ENCODE results near the gene BRCA2. TPM values are rescaled to one million over a fixed set of nuclear protein-coding genes. Genes with fewer than 3 reads are reported as not detected.

BRCA2 gene
- 4.4 TPM for total RNA-seq

GRCh38 chr13:32315238-32316027, at the start of gene BRCA2, which contains the start of gene ZAR1L:
Gene BRCA2 (plus strand): TSS chr13:32315508. CDS start chr13:32316461, 953 bp downstream.
Gene ZAR1L (minus strand): TSS chr13:32315363. CDS start chr13:32311925, 3,438 bp downstream.
- no peaks in the 10 kb centered on the region for H3K9me3 ChIP-seq (ENCODE audit: low read depth, low read length)
- H3K27me3 ChIP-seq (ENCODE audit: insufficient read depth, low read length), result no peaks in the 10 kb centered on the region

GRCh38 chr13:32265726-32266125, 49.6 kb upstream of the BRCA2 start:
- H3K4me3 ChIP-seq (ENCODE audit: low read length), result no peak overlapping the region
- no peaks in the 10 kb centered on the region for H3K4me1 ChIP-seq (ENCODE audit: insufficient read depth, low read length)

More at GRCh38 chr13:32315238-32316027, at the start of gene BRCA2, which contains the start of gene ZAR1L:
- H3K4me3 ChIP-seq (ENCODE audit: low read length), result peak within 1 kb of the TSS; percentile 75
- peaks cover 29% of the 10 kb centered on the region for H3K4me1 ChIP-seq (ENCODE audit: insufficient read depth, low read length)

GRCh38 chr13:32266130-32266529, 49.2 kb upstream of the BRCA2 start:
- Histone ChIP-seq H3K9me3 (ENCODE audit: low read depth, low read length) (no peaks in the 10 kb centered on the region), H3K4me3 (ENCODE audit: low read length) (no peak overlapping the region), H3K27me3 (ENCODE audit: insufficient read depth, low read length) (no peaks in the 10 kb centered on the region), H3K4me1 (ENCODE audit: insufficient read depth, low read length) (no peaks in the 10 kb centered on the region)

More at GRCh38 chr13:32265726-32266125, 49.6 kb upstream of the BRCA2 start:
- H3K27me3 ChIP-seq (ENCODE audit: insufficient read depth, low read length), result no peaks in the 10 kb centered on the region
- no peaks in the 10 kb centered on the region for H3K9me3 ChIP-seq (ENCODE audit: low read depth, low read length)

GRCh38 chr13:32267836-32268439, 47.4 kb upstream of the BRCA2 start:
- Histone ChIP-seq H3K4me3 (ENCODE audit: low read length) (no peak overlapping the region), H3K27me3 (ENCODE audit: insufficient read depth, low read length) (no peaks in the 10 kb centered on the region), H3K4me1 (ENCODE audit: insufficient read depth, low read length) (no peaks in the 10 kb centered on the region), H3K9me3 (ENCODE audit: low read depth, low read length) (no peaks in the 10 kb centered on the region)

GRCh38 chr13:32272021-32272683, 43.2 kb upstream of the BRCA2 start:
- H3K4me3 ChIP-seq (ENCODE audit: low read length), result no peak overlapping the region
- H3K4me1 ChIP-seq (ENCODE audit: insufficient read depth, low read length), result no peaks in the 10 kb centered on the region
- H3K27me3 ChIP-seq (ENCODE audit: insufficient read depth, low read length), result no peaks in the 10 kb centered on the region
- no peaks in the 10 kb centered on the region for H3K9me3 ChIP-seq (ENCODE audit: low read depth, low read length)

GRCh38 chr13:32277839-32278238, 37.5 kb upstream of the BRCA2 start:
- no peaks in the 10 kb centered on the region for H3K9me3 ChIP-seq (ENCODE audit: low read depth, low read length)
- H3K4me1 ChIP-seq (ENCODE audit: insufficient read depth, low read length), result no peaks in the 10 kb centered on the region
- H3K4me3 ChIP-seq (ENCODE audit: low read length), result no peak overlapping the region
- H3K27me3 ChIP-seq (ENCODE audit: insufficient read depth, low read length), result no peaks in the 10 kb centered on the region

GRCh38 chr13:32278426-32278825, 36.9 kb upstream of the BRCA2 start:
- H3K4me3 ChIP-seq (ENCODE audit: low read length), result no peak overlapping the region
- no peaks in the 10 kb centered on the region for H3K9me3 ChIP-seq (ENCODE audit: low read depth, low read length)
- no peaks in the 10 kb centered on the region for H3K4me1 ChIP-seq (ENCODE audit: insufficient read depth, low read length)
- H3K27me3 ChIP-seq (ENCODE audit: insufficient read depth, low read length), result no peaks in the 10 kb centered on the region

GRCh38 chr13:32281096-32281495, 34.2 kb upstream of the BRCA2 start:
- Histone ChIP-seq H3K9me3 (ENCODE audit: low read depth, low read length) (no peaks in the 10 kb centered on the region), H3K27me3 (ENCODE audit: insufficient read depth, low read length) (no peaks in the 10 kb centered on the region), H3K4me3 (ENCODE audit: low read length) (no peak overlapping the region), H3K4me1 (ENCODE audit: insufficient read depth, low read length) (no peaks in the 10 kb centered on the region)

GRCh38 chr13:32282096-32282711, 33.1 kb upstream of the BRCA2 start:
- no peak overlapping the region for H3K4me3 ChIP-seq (ENCODE audit: low read length)
- H3K4me1 ChIP-seq (ENCODE audit: insufficient read depth, low read length), result no peaks in the 10 kb centered on the region
- no peaks in the 10 kb centered on the region for H3K27me3 ChIP-seq (ENCODE audit: insufficient read depth, low read length)
- no peaks in the 10 kb centered on the region for H3K9me3 ChIP-seq (ENCODE audit: low read depth, low read length)

GRCh38 chr13:32284927-32285632, 30.2 kb upstream of the BRCA2 start:
- Histone ChIP-seq H3K9me3 (ENCODE audit: low read depth, low read length) (no peaks in the 10 kb centered on the region), H3K4me3 (ENCODE audit: low read length) (no peak overlapping the region), H3K4me1 (ENCODE audit: insufficient read depth, low read length) (no peaks in the 10 kb centered on the region), H3K27me3 (ENCODE audit: insufficient read depth, low read length) (no peaks in the 10 kb centered on the region)

GRCh38 chr13:32285633-32285965, 29.7 kb upstream of the BRCA2 start:
- H3K27me3 ChIP-seq (ENCODE audit: insufficient read depth, low read length), result no peaks in the 10 kb centered on the region
- H3K9me3 ChIP-seq (ENCODE audit: low read depth, low read length), result no peaks in the 10 kb centered on the region

GRCh38 chr13:32297206-32297605, 18.1 kb upstream of the BRCA2 start:
- no peaks in the 10 kb centered on the region for H3K4me1 ChIP-seq (ENCODE audit: insufficient read depth, low read length)

More at GRCh38 chr13:32285633-32285965, 29.7 kb upstream of the BRCA2 start:
- Histone ChIP-seq H3K4me1 (ENCODE audit: insufficient read depth, low read length) (no peaks in the 10 kb centered on the region), H3K4me3 (ENCODE audit: low read length) (no peak overlapping the region)

GRCh38 chr13:32298695-32299094, 16.6 kb upstream of the BRCA2 start:
- Histone ChIP-seq H3K4me3 (ENCODE audit: low read length) (no peak overlapping the region), H3K27me3 (ENCODE audit: insufficient read depth, low read length) (no peaks in the 10 kb centered on the region), H3K9me3 (ENCODE audit: low read depth, low read length) (no peaks in the 10 kb centered on the region), H3K4me1 (ENCODE audit: insufficient read depth, low read length) (no peaks in the 10 kb centered on the region)

More at GRCh38 chr13:32297206-32297605, 18.1 kb upstream of the BRCA2 start:
- Histone ChIP-seq H3K27me3 (ENCODE audit: insufficient read depth, low read length) (no peaks in the 10 kb centered on the region), H3K9me3 (ENCODE audit: low read depth, low read length) (no peaks in the 10 kb centered on the region), H3K4me3 (ENCODE audit: low read length) (no peak overlapping the region)

GRCh38 chr13:32299893-32300292, 15.4 kb upstream of the BRCA2 start:
- Histone ChIP-seq H3K4me1 (ENCODE audit: insufficient read depth, low read length) (no peaks in the 10 kb centered on the region), H3K4me3 (ENCODE audit: low read length) (no peak overlapping the region), H3K9me3 (ENCODE audit: low read depth, low read length) (no peaks in the 10 kb centered on the region), H3K27me3 (ENCODE audit: insufficient read depth, low read length) (no peaks in the 10 kb centered on the region)

Data from mononuclear cell (primary cell).